Measurements from ENCODE around the gene MAGEA12.
"Not testable (repeated sequence)": the region's sequence is repeated elsewhere in the genome, so short reads cannot be mapped to it uniquely, and the experiment has no call there.

Gene MAGEA12, protein sequence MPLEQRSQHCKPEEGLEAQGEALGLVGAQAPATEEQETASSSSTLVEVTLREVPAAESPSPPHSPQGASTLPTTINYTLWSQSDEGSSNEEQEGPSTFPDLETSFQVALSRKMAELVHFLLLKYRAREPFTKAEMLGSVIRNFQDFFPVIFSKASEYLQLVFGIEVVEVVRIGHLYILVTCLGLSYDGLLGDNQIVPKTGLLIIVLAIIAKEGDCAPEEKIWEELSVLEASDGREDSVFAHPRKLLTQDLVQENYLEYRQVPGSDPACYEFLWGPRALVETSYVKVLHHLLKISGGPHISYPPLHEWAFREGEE
- total RNA-seq: 0 reads per million in 4 donors

DNA sequence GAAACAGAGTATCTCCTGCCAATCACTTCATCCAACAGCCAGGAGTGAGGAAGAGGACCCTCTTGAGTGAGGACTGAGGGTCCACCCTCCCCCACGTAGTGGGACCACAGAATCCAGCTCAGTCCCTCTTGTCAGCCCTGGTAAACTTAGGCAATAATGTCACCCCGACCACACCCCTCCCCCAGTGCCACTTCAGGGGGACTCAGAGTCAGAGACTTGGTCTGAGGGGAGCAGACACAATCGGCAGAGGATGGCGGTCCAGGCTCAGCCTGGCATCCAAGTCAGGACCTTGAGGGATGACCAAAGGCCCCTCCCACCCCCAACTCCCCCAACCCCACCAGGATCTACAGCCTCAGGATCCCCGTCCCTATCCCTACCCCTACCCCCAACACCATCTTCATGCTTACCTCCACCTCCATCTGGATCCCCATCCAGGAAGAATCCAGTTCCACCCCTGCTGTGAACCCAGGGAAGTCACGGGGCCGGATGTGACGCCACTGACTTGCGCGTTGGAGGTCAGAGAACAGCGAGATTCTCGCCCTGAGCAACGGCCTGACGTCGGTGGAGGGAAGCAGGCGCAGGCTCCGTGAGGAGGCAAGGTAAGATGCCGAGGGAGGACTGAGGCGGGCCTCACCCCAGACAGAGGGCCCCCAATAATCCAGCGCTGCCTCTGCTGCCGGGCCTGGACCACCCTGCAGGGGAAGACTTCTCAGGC is at the start of gene MAGEA12, which contains the start of gene CSAG1:
Gene MAGEA12, plus strand, starts transcription at position 497 of the 715 bp plus-strand sequence. CDS start 2,405 bp downstream, outside the sequence.
Gene CSAG1, minus strand, starts transcription at position 461 of the 715 bp plus-strand sequence. CDS start 1,261 bp downstream, outside the sequence.
- no peak for DNase-seq

DNA sequence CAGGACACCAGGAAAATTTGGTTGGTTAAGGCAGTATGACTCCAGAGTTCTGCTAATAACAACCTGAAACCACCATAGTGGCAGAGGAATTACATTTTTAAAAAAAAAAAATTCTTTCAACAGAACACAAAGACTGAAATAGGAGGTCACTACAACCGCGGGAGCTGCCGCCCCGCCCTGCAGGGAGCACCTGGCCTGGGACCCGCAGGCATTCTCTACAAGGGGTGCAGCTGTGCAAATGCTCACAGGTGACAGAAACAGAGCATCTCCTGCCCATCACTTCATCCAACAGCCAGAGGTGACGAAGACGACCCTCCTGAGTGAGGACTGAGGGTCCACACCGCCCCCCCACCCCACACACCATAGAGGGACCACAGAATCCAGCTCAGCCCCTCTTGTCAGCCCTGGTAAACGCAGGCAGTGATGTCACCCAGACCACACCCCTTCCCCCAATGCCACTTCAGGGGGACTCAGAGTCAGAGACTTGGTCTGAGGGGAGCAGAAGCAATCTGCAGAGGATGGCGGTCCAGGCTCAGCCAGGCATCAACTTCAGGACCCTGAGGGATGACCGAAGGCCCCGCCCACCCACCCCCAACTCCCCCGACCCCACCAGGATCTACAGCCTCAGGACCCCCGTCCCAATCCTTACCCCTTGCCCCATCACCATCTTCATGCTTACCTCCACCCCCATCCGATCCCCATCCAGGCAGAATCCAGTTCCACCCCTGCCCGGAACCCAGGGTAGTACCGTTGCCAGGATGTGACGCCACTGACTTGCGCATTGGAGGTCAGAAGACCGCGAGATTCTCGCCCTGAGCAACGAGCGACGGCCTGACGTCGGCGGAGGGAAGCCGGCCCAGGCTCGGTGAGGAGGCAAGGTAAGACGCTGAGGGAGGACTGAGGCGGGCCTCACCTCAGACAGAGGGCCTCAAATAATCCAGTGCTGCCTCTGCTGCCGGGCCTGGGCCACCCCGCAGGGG is 35.3 kb upstream of the MAGEA12 start, which contains the start of gene MAGEA3:
Gene MAGEA3, plus strand, starts transcription at position 843 of the 980 bp plus-strand sequence. CDS start 2,039 bp downstream, outside the sequence.
- DNase-seq: not testable (repeated sequence)

DNA sequence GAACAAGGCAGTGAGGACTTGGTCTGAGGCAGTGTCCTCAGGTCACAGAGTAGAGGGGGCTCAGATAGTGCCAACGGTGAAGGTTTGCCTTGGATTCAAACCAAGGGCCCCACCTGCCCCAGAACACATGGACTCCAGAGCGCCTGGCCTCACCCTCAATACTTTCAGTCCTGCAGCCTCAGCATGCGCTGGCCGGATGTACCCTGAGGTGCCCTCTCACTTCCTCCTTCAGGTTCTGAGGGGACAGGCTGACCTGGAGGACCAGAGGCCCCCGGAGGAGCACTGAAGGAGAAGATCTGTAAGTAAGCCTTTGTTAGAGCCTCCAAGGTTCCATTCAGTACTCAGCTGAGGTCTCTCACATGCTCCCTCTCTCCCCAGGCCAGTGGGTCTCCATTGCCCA is 33.2 kb upstream of the MAGEA12 start:
- DNase-seq: not testable (repeated sequence)

DNA sequence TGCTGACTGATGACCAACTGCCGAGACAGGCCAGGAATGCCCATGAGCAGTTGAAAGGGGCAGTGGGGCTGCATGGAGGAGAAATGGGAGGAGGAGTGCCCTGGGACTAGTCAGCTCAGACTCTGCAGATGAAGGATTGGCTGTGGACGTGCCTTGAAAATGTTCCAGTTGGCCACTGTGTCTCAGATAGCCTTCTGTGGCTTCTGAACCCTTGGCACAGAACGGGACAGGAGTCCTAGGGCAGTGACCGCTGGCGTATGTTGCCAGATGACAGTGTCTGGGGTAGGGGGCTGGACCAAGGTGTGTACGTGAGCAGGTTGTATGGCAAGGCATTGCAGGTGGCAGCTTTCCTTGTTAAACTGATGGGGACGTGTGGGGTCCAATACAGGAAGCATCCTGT is 27.1 kb upstream of the MAGEA12 start:
- DNase-seq: not testable (repeated sequence)

DNA sequence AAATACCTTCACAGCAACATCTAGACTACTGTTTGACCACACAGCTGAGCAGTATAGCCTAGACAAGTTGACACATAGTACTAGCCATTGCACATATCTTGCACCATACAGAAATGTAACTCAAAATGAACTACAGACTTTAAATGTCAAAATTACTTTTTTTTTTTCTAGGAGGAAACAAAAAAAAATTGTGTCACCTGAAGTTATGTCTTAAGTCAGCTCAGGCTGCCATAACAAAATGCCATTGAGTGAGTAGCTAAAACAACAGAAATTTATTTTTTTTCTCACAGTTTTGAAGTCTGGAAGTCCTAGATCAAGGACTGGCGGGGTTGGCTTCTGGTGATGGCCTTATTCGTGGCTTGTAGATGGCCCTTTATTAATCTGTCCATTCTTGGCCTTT is 24.4 kb upstream of the MAGEA12 start, which contains the start of gene CSAG2:
Gene CSAG2, minus strand, starts transcription at position 101 of the 400 bp plus-strand sequence. CDS start 161 bp downstream, outside the sequence.
- DNase-seq: not testable (repeated sequence)

DNA sequence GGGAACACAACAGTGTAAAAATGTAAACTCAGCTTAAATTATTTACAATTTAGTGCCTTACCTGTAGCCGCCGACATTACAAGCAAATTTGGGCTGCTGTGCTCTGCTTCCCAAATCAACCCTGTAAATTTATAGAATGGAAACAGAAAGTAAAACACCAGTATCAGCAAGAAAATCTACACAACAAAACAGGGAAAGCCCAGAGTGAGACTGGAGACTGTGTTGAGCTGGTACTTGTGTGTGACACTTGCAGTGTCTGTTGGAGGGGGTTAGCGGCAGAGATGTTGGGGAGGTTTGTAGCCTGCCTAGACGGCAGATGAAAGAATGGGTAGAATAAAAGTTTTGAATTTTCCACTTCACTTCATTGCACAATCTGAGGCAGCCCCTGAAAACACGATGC is 20.4 kb upstream of the MAGEA12 start:
- not testable (repeated sequence) for DNase-seq

DNA sequence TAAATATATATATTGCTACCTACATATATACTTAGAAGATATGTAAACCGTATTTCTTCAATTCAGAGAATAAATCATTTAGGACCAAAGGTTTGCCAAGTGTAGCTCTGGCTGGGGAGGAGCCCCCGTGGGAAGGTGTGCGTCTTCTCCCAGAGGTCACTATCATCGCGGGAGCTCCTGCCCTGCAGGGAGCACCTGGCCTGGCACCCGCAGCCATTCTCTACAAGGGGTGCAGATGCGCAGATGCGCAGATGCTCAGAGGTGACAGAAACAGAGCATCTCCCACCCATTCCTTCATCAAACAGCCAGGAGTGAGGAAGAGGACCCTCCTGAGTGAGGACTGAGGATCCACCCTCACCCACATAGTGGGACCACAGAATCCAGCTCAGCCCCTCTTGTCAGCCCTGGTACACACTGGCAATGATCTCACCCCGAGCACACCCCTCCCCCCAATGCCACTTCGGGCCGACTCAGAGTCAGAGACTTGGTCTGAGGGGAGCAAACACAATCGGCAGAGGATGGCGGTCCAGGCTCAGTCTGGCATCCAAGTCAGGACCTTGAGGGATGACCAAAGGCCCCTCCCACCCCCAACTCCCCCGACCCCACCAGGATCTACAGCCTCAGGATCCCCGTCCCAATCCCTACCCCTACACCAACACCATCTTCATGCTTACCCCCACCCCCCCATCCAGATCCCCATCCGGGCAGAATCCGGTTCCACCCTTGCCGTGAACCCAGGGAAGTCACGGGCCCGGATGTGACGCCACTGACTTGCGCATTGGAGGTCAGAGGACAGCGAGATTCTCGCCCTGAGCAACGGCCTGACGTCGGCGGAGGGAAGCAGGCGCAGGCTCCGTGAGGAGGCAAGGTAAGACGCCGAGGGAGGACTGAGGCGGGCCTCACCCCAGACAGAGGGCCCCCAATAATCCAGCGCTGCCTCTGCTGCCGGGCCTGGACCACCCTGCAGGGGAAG is 19.5 kb upstream of the MAGEA12 start, which contains the start of gene MAGEA2B:
Gene MAGEA2B, plus strand, starts transcription at position 814 of the 973 bp plus-strand sequence. CDS start 2,479 bp downstream, outside the sequence.
- not testable (repeated sequence) for DNase-seq

DNA sequence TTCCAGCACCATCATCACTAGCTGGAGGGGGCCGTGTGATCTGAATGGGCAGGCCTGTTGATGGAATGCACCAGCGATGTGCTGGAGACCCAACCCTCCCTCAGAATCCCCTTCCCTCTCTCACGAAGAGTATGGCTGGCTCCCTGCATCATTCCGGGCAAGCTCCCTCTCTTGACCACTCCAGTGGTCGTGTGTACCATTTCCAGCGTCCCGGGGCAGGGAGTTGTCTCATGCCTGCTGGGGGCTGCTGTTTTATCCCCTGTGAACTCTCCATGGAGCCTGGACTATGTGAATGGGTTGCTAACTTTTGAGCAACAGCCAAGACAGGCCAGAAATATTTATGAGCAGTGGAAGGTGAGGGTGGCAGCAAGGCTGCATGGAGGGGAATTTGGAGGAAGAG is 8.1 kb upstream of the MAGEA12 start:
- no peak for DNase-seq

DNA sequence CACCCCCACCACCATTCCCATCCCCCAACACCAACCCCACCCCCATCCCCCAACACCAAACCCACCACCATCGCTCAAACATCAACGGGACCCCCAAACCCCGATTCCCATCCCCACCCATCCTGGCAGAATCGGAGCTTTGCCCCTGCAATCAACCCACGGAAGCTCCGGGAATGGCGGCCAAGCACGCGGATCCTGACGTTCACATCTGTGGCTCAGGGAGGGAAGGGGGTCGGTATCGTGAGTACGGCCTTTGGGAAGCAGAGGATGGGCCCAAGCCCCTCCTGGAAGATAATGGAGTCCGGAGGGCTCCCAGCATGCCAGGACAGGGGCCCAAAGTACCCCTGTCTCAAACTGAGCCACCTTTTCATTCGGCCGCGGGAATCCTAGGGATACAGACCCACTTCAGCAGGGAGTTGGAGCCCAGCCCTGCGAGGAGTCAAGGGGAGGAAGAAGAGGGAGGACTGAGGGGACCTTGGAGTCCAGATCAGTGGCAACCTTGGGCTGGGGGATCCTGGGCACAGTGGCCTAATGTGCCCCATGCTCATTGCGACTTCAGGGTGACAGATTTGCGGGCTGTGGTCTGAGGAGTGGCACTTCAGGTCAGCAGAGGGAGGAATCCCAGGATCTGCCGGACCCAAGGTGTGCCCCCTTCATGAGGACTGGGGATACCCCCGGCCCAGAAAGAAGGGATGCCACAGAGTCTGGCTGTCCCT is 744 bp downstream of the MAGEA12 start:
- not testable (repeated sequence) for DNase-seq

DNA sequence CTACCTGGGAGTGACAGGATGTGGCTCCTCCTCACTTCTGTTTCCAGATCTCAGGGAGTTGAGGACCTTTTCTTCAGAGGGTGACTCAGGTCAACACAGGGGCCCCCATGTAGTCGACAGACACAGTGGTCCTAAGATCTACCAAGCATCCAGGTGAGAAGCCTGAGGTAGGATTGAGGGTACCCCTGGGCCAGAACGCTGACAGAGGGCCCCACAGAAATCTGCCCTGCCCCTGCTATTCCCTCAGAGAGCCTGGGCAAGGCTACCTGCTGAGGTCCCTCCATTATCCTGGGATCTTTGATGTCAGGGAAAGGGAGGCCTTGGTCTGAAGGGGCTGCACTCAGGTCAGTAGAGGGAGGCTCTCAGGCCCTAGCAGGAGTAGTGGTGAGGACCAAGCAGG is 1.5 kb downstream of the MAGEA12 start:
- DNase-seq: no peak

DNA sequence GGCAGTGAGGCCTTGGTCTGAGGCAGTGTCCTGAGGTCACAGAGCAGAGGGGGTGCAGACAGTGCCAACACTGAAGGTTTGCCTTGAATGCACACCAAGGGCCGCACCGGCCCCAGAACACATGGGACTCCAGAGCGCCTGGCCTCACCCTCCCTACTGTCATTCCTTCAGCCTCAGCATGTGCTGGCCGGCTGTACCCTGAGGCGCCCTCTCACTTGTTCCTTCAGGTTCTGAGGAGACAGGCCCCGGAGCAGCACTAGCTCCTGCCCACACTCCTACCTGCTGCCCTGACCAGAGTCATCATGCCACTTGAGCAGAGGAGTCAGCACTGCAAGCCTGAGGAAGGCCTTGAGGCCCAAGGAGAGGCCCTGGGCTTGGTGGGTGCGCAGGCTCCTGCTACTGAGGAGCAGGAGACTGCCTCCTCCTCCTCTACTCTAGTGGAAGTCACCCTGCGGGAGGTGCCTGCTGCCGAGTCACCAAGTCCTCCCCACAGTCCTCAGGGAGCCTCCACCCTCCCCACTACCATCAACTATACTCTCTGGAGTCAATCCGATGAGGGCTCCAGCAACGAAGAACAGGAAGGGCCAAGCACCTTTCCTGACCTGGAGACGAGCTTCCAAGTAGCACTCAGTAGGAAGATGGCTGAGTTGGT is 2.4 kb downstream of the MAGEA12 start:
- no peak for DNase-seq

DNA sequence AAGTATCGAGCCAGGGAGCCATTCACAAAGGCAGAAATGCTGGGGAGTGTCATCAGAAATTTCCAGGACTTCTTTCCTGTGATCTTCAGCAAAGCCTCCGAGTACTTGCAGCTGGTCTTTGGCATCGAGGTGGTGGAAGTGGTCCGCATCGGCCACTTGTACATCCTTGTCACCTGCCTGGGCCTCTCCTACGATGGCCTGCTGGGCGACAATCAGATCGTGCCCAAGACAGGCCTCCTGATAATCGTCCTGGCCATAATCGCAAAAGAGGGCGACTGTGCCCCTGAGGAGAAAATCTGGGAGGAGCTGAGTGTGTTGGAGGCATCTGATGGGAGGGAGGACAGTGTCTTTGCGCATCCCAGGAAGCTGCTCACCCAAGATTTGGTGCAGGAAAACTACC is 3.0 kb downstream of the MAGEA12 start:
- not testable (repeated sequence) for DNase-seq

DNA sequence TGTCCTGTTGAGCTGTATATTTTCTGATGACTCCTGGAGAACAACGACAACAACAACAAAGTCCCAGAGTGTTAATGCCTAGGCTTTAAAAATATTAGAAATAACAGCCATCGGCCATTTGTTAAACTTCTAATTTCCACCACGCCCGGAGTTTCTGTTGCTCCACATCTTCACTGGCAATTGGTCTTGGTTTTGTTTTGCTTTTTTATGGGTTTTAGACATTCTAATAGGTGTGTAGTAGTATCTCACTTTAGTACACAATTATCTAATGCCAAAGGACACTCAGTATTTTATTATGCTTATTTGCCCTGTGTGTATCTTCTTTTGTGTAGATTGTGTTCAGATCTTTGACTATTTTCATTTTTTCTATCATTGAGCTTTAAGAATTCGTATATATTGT is 5.0 kb downstream of the MAGEA12 start:
- no peak for DNase-seq

DNA sequence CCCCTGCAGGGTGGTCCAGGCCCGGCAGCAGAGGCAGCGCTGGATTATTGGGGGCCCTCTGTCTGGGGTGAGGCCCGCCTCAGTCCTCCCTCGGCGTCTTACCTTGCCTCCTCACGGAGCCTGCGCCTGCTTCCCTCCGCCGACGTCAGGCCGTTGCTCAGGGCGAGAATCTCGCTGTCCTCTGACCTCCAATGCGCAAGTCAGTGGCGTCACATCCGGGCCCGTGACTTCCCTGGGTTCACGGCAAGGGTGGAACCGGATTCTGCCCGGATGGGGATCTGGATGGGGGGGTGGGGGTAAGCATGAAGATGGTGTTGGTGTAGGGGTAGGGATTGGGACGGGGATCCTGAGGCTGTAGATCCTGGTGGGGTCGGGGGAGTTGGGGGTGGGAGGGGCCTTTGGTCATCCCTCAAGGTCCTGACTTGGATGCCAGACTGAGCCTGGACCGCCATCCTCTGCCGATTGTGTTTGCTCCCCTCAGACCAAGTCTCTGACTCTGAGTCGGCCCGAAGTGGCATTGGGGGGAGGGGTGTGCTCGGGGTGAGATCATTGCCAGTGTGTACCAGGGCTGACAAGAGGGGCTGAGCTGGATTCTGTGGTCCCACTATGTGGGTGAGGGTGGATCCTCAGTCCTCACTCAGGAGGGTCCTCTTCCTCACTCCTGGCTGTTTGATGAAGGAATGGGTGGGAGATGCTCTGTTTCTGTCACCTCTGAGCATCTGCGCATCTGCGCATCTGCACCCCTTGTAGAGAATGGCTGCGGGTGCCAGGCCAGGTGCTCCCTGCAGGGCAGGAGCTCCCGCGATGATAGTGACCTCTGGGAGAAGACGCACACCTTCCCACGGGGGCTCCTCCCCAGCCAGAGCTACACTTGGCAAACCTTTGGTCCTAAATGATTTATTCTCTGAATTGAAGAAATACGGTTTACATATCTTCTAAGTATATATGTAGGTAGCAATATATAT is 20.4 kb downstream of the MAGEA12 start, which contains the start of gene MAGEA2:
Gene MAGEA2, minus strand, starts transcription at position 157 of the 965 bp plus-strand sequence. CDS start 2,479 bp downstream, outside the sequence.
- DNase-seq: not testable (repeated sequence)

DNA sequence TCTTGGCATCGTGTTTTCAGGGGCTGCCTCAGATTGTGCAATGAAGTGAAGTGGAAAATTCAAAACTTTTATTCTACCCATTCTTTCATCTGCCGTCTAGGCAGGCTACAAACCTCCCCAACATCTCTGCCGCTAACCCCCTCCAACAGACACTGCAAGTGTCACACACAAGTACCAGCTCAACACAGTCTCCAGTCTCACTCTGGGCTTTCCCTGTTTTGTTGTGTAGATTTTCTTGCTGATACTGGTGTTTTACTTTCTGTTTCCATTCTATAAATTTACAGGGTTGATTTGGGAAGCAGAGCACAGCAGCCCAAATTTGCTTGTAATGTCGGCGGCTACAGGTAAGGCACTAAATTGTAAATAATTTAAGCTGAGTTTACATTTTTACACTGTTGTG is 21.3 kb downstream of the MAGEA12 start:
- not testable (repeated sequence) for DNase-seq

DNA sequence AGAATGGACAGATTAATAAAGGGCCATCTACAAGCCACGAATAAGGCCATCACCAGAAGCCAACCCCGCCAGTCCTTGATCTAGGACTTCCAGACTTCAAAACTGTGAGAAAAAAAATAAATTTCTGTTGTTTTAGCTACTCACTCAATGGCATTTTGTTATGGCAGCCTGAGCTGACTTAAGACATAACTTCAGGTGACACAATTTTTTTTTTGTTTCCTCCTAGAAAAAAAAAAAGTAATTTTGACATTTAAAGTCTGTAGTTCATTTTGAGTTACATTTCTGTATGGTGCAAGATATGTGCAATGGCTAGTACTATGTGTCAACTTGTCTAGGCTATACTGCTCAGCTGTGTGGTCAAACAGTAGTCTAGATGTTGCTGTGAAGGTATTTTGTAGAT is 25.4 kb downstream of the MAGEA12 start, which contains the start of gene CSAG3:
Gene CSAG3, plus strand, starts transcription at position 301 of the 400 bp plus-strand sequence.
- DNase-seq: not testable (repeated sequence)

DNA sequence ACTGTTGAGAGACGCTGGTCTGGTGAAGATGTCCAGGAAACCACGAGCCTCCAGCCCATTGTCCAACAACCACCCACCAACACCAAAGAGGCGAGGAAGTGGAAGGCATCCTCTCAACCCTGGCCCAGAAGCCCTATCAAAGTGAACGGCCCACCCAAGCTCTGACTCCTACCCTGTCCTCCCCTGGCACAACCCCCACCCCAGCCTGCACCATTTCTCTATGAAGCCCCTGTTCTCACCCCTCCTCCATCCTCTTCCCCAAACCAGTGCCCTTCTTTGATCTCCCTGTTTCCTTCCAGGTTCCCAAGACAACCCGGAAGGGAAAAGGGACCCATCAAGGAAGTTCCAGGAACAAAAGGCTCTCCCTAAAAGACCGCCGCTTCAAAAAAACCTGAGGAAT is 26.0 kb downstream of the MAGEA12 start:
- not testable (repeated sequence) for DNase-seq

DNA sequence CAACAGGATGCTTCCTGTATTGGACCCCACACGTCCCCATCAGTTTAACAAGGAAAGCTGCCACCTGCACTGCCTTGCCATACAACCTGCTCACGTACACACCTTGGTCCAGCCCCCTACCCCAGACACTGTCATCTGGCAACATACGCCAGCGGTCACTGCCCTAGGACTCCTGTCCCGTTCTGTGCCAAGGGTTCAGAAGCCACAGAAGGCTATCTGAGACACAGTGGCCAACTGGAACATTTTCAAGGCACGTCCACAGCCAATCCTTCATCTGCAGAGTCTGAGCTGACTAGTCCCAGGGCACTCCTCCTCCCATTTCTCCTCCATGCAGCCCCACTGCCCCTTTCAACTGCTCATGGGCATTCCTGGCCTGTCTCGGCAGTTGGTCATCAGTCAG is 28.0 kb downstream of the MAGEA12 start:
- DNase-seq: not testable (repeated sequence)

All from T-helper 1 cell (primary cell).